GM23338 (cell line): ENCODE data around the gene DNAJC17. TPM values are rescaled to one million over a fixed set of nuclear protein-coding genes. Genes with fewer than 3 reads are reported as not detected.

Experiments used
- ATAC-seq: fragments of 200-7000 bp; cut with Tn5 transposase; 3 replicates; pipeline ENCODE4 v1.9.1; 2020
- DNase-seq: peaks from one replicate; pipeline ENCODE4 v3.0.0-alpha.2; 2015; ENCODE audit warnings: low spot score
- H2AFZ ChIP-seq: fragments of 200-600 bp; sonication (generic); 2 replicates; pipeline ENCODE4 v1.8.0; 2016; ENCODE audit warnings: antibody characterized with exemption, mild to moderate bottlenecking, moderate library complexity
- H3F3A ChIP-seq: fragments of 200-600 bp; sonication (generic); replicated peaks from 2 replicates; pipeline ENCODE4 v1.8.0; 2017; ENCODE audit warnings: antibody characterized with exemption, mixed run types, low read depth
- H3K27ac ChIP-seq: fragments of 200-600 bp; sonication (generic); 2 replicates; pipeline ENCODE4 v1.6.1; 2016; ENCODE audit warnings: low read depth
- H3K27me3 ChIP-seq: fragments of 200-600 bp; sonication (generic); 2 replicates; pipeline ENCODE4 v1.8.0; 2016; ENCODE audit warnings: mild to moderate bottlenecking, mixed run types, moderate library complexity; ENCODE audit not compliant: insufficient read depth
- H3K36me3 ChIP-seq: fragments of 200-600 bp; sonication (generic); 2 replicates; pipeline ENCODE4 v1.8.0; 2016; ENCODE audit warnings: mild to moderate bottlenecking; ENCODE audit not compliant: insufficient read depth
- H3K4me1 ChIP-seq: fragments of 200-600 bp; sonication (generic); 2 replicates; pipeline ENCODE4 v1.8.0; 2016; ENCODE audit warnings: mild to moderate bottlenecking, moderate library complexity; ENCODE audit not compliant: insufficient read depth
- H3K4me2 ChIP-seq: fragments of 200-600 bp; sonication (generic); 2 replicates; pipeline ENCODE4 v1.7.1; 2017; ENCODE audit warnings: mixed run types
- H3K4me3 ChIP-seq: fragments of 200-600 bp; sonication (generic); 2 replicates; pipeline ENCODE4 v1.6.1; 2016; ENCODE audit warnings: mixed run types
- H3K79me2 ChIP-seq: fragments of 200-600 bp; sonication (generic); replicated peaks from 2 replicates; pipeline ENCODE4 v1.8.0; 2017; ENCODE audit warnings: mild to moderate bottlenecking; ENCODE audit not compliant: insufficient read depth
- H3K9me2 ChIP-seq: fragments of 200-600 bp; sonication (generic); 2 replicates; pipeline ENCODE4 v1.8.0; 2017; ENCODE audit not compliant: insufficient read depth
- H4K20me1 ChIP-seq: fragments of 200-600 bp; sonication (generic); replicated peaks from 2 replicates; pipeline ENCODE4 v1.8.0; 2017; ENCODE audit warnings: mild to moderate bottlenecking; ENCODE audit not compliant: insufficient read depth
- H3K27ac Mint-ChIP-seq: 2 replicates; pipeline ENCODE4 v1.8.0; 2020; ENCODE audit warnings: inconsistent platforms, mild to moderate bottlenecking, moderate library complexity, mixed read lengths
- H3K27me3 Mint-ChIP-seq: 3 replicates; pipeline ENCODE4 v1.8.0; 2022; ENCODE audit warnings: low read depth, mild to moderate bottlenecking, moderate library complexity, mixed read lengths, inconsistent platforms; ENCODE audit not compliant: insufficient read depth, poor library complexity
- H3K36me3 Mint-ChIP-seq: 3 replicates; pipeline ENCODE4 v1.8.0; 2021; ENCODE audit warnings: low read depth, mild to moderate bottlenecking, inconsistent platforms, moderate library complexity, mixed read lengths
- H3K4me1 Mint-ChIP-seq: 3 replicates; pipeline ENCODE4 v1.8.0; 2020; ENCODE audit warnings: mild to moderate bottlenecking, inconsistent platforms, mixed read lengths
- H3K4me3 Mint-ChIP-seq: 3 replicates; pipeline ENCODE4 v1.8.0; 2021; ENCODE audit warnings: moderate library complexity, mild to moderate bottlenecking, inconsistent platforms, mixed read lengths
- H3K9me3 Mint-ChIP-seq: 3 replicates; pipeline ENCODE4 v1.8.0; 2020; ENCODE audit warnings: moderate library complexity, mild to moderate bottlenecking, inconsistent platforms, mixed read lengths
- CREB1 ChIP-seq: fragments of 250-450 bp; sonication (Bioruptor Pico); IDR thresholded peaks from 2 replicates; pipeline ENCODE4 v1.5.0; 2020; ENCODE audit warnings: low read depth, mild to moderate bottlenecking, moderate library complexity
- EZH2 ChIP-seq: fragments of 200-600 bp; sonication (generic); IDR thresholded peaks from one replicate; pipeline ENCODE4 v1.8.0; 2017; ENCODE audit warnings: antibody characterized with exemption, mild to moderate bottlenecking, low read depth; ENCODE audit not compliant: unreplicated experiment
- EZH2phosphoT487 ChIP-seq: fragments of 200-600 bp; sonication (generic); IDR thresholded peaks from one replicate; pipeline ENCODE4 v1.8.1; 2018; ENCODE audit warnings: antibody characterized with exemption; ENCODE audit not compliant: unreplicated experiment
- JUNB ChIP-seq: IDR thresholded peaks from one replicate; pipeline ENCODE4 v1.6.1; 2016; ENCODE audit warnings: antibody characterized with exemption; ENCODE audit not compliant: unreplicated experiment
- NANOG ChIP-seq: IDR thresholded peaks from 2 replicates; pipeline ENCODE4 v1.6.1; 2016; ENCODE audit warnings: antibody characterized with exemption, borderline replicate concordance
- POLR2AphosphoS5 ChIP-seq: IDR thresholded peaks from 2 replicates; pipeline ENCODE4 v1.6.1; 2016; ENCODE audit warnings: antibody characterized with exemption, low read depth
- STAT1 ChIP-seq: IDR thresholded peaks from one replicate; pipeline ENCODE4 v1.6.1; 2016; ENCODE audit warnings: antibody characterized with exemption; ENCODE audit not compliant: unreplicated experiment
- ZNF114 ChIP-seq: fragments of 250-450 bp; sonication (Bioruptor Pico); IDR thresholded peaks from 2 replicates; pipeline ENCODE4 v1.5.0; 2020; ENCODE audit warnings: mild to moderate bottlenecking, moderate library complexity
- ZNF331 ChIP-seq: fragments of 250-450 bp; sonication (Bioruptor Pico); IDR thresholded peaks from 2 replicates; pipeline ENCODE4 v1.5.0; 2020; ENCODE audit warnings: low read depth, mild to moderate bottlenecking, moderate library complexity
- polyA plus RNA-seq: library from polyadenylated mRNA; unstranded; fragments of >200 nt; fragmentation: Nextera tagmentation; extraction: Ambion mirVana; gene quantifications from 2 replicates; pipeline ENCODE4 v1.2.1, GENCODE V29; 2016
- total RNA-seq: library from RNA; depleted of rRNA; stranded (reverse); fragments of >200 nt; shearing (Covaris generic); gene quantifications from 2 replicates; pipeline ENCODE4 v1.2.3, GENCODE V29; 2014
- TF ChIP-seq, protein P1 (sequence below): IDR thresholded peaks from 2 replicates; pipeline ENCODE4 v1.6.1; 2016; ENCODE audit warnings: antibody characterized with exemption
- TF ChIP-seq, protein P2 (sequence below), 2 experiments: fragments of 200-600 bp in 1 of 2; sonication (generic) in 1 of 2; conservative IDR thresholded peaks; 2 replicates each; pipeline versions ENCODE4 v1.5.1 to v1.6.1; 2016 to 2017; ENCODE audit warnings: antibody characterized with exemption in 2 of 2, low read depth in 2 of 2, mild to moderate bottlenecking in 2 of 2, moderate library complexity in 1 of 2
- TF ChIP-seq, protein P3 (sequence below): fragments of 250-450 bp; sonication (Bioruptor Pico); IDR thresholded peaks from 2 replicates; pipeline ENCODE4 v1.5.0; 2020; ENCODE audit warnings: mild to moderate bottlenecking, moderate library complexity
- TF ChIP-seq, protein P4 (sequence below): IDR thresholded peaks from one replicate; pipeline ENCODE4 v1.6.1; 2018; ENCODE audit warnings: antibody characterized with exemption; ENCODE audit not compliant: unreplicated experiment

The DNAJC17 gene
- total and polyA plus RNA-seq, 2 experiments from 2014 or later, result 23.0 to 77.6 TPM

GRCh38 chr15:40775007-40775406, 32.3 kb downstream of the DNAJC17 start:
- TF ChIP-seq ZNF331 (CRISPR knock-in tag) (no peak), NANOG (no peak), EZH2 (no peak), CREB1 (CRISPR knock-in tag) (no peak), STAT1 (no peak), EZH2phosphoT487 (no peak), JUNB (no peak), POLR2AphosphoS5 (no peak), ZNF114 (no peak)
- TF ChIP-seq, protein P1, sequence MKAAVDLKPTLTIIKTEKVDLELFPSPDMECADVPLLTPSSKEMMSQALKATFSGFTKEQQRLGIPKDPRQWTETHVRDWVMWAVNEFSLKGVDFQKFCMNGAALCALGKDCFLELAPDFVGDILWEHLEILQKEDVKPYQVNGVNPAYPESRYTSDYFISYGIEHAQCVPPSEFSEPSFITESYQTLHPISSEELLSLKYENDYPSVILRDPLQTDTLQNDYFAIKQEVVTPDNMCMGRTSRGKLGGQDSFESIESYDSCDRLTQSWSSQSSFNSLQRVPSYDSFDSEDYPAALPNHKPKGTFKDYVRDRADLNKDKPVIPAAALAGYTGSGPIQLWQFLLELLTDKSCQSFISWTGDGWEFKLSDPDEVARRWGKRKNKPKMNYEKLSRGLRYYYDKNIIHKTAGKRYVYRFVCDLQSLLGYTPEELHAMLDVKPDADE, result no peak
- TF ChIP-seq, protein P2, sequence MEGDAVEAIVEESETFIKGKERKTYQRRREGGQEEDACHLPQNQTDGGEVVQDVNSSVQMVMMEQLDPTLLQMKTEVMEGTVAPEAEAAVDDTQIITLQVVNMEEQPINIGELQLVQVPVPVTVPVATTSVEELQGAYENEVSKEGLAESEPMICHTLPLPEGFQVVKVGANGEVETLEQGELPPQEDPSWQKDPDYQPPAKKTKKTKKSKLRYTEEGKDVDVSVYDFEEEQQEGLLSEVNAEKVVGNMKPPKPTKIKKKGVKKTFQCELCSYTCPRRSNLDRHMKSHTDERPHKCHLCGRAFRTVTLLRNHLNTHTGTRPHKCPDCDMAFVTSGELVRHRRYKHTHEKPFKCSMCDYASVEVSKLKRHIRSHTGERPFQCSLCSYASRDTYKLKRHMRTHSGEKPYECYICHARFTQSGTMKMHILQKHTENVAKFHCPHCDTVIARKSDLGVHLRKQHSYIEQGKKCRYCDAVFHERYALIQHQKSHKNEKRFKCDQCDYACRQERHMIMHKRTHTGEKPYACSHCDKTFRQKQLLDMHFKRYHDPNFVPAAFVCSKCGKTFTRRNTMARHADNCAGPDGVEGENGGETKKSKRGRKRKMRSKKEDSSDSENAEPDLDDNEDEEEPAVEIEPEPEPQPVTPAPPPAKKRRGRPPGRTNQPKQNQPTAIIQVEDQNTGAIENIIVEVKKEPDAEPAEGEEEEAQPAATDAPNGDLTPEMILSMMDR (conservative IDR thresholded peaks at IDR 0.05; ENCODE audit: low read depth in 2 of 2), result no peak
- TF ChIP-seq, protein P3, sequence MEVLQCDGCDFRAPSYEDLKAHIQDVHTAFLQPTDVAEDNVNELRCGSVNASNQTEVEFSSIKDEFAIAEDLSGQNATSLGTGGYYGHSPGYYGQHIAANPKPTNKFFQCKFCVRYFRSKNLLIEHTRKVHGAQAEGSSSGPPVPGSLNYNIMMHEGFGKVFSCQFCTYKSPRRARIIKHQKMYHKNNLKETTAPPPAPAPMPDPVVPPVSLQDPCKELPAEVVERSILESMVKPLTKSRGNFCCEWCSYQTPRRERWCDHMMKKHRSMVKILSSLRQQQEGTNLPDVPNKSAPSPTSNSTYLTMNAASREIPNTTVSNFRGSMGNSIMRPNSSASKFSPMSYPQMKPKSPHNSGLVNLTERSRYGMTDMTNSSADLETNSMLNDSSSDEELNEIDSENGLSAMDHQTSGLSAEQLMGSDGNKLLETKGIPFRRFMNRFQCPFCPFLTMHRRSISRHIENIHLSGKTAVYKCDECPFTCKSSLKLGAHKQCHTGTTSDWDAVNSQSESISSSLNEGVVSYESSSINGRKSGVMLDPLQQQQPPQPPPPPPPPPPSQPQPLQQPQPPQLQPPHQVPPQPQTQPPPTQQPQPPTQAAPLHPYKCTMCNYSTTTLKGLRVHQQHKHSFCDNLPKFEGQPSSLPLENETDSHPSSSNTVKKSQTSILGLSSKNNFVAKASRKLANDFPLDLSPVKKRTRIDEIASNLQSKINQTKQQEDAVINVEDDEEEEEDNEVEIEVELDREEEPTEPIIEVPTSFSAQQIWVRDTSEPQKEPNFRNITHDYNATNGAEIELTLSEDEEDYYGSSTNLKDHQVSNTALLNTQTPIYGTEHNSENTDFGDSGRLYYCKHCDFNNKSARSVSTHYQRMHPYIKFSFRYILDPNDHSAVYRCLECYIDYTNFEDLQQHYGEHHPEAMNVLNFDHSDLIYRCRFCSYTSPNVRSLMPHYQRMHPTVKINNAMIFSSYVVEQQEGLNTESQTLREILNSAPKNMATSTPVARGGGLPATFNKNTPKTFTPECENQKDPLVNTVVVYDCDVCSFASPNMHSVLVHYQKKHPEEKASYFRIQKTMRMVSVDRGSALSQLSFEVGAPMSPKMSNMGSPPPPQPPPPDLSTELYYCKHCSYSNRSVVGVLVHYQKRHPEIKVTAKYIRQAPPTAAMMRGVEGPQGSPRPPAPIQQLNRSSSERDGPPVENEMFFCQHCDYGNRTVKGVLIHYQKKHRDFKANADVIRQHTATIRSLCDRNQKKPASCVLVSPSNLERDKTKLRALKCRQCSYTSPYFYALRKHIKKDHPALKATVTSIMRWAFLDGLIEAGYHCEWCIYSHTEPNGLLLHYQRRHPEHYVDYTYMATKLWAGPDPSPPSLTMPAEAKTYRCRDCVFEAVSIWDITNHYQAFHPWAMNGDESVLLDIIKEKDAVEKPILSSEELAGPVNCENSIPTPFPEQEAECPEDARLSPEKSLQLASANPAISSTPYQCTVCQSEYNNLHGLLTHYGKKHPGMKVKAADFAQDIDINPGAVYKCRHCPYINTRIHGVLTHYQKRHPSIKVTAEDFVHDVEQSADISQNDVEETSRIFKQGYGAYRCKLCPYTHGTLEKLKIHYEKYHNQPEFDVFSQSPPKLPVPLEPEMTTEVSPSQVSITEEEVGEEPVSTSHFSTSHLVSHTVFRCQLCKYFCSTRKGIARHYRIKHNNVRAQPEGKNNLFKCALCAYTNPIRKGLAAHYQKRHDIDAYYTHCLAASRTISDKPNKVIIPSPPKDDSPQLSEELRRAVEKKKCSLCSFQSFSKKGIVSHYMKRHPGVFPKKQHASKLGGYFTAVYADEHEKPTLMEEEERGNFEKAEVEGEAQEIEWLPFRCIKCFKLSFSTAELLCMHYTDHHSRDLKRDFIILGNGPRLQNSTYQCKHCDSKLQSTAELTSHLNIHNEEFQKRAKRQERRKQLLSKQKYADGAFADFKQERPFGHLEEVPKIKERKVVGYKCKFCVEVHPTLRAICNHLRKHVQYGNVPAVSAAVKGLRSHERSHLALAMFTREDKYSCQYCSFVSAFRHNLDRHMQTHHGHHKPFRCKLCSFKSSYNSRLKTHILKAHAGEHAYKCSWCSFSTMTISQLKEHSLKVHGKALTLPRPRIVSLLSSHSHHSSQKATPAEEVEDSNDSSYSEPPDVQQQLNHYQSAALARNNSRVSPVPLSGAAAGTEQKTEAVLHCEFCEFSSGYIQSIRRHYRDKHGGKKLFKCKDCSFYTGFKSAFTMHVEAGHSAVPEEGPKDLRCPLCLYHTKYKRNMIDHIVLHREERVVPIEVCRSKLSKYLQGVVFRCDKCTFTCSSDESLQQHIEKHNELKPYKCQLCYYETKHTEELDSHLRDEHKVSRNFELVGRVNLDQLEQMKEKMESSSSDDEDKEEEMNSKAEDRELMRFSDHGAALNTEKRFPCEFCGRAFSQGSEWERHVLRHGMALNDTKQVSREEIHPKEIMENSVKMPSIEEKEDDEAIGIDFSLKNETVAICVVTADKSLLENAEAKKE, result no peak
- TF ChIP-seq, protein P4, sequence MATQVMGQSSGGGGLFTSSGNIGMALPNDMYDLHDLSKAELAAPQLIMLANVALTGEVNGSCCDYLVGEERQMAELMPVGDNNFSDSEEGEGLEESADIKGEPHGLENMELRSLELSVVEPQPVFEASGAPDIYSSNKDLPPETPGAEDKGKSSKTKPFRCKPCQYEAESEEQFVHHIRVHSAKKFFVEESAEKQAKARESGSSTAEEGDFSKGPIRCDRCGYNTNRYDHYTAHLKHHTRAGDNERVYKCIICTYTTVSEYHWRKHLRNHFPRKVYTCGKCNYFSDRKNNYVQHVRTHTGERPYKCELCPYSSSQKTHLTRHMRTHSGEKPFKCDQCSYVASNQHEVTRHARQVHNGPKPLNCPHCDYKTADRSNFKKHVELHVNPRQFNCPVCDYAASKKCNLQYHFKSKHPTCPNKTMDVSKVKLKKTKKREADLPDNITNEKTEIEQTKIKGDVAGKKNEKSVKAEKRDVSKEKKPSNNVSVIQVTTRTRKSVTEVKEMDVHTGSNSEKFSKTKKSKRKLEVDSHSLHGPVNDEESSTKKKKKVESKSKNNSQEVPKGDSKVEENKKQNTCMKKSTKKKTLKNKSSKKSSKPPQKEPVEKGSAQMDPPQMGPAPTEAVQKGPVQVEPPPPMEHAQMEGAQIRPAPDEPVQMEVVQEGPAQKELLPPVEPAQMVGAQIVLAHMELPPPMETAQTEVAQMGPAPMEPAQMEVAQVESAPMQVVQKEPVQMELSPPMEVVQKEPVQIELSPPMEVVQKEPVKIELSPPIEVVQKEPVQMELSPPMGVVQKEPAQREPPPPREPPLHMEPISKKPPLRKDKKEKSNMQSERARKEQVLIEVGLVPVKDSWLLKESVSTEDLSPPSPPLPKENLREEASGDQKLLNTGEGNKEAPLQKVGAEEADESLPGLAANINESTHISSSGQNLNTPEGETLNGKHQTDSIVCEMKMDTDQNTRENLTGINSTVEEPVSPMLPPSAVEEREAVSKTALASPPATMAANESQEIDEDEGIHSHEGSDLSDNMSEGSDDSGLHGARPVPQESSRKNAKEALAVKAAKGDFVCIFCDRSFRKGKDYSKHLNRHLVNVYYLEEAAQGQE, result no peak
- Histone ChIP-seq H3K4me2 (no peak overlapping the region), H3K4me3 (no peak overlapping the region), H3K27ac (no peak overlapping the region), H3K27me3 (no peaks in the 10 kb centered on the region), H2AFZ (no peak overlapping the region), H3K4me1 (no peaks in the 10 kb centered on the region), H3K9me2 (no peaks in the 10 kb centered on the region), H3K36me3 (peaks cover 4% of the 10 kb centered on the region), H4K20me1 (no peaks in the 10 kb centered on the region), H3K79me2 (no peaks in the 10 kb centered on the region), H3F3A (no peaks in the 10 kb centered on the region)
- DNase-seq (no peak), ATAC-seq (no peak)
- peaks cover 3% of the 10 kb centered on the region; the same call in 1 of the 3 replicates for H3K4me1 Mint-ChIP-seq
- H3K9me3 Mint-ChIP-seq, result no peaks in the 10 kb centered on the region
- peaks cover 12% of the 10 kb centered on the region for H3K27me3 Mint-ChIP-seq
- H3K4me3 Mint-ChIP-seq, result no peak overlapping the region
- H3K27ac Mint-ChIP-seq, result no peak overlapping the region
- peaks cover 35% of the 10 kb centered on the region for H3K36me3 Mint-ChIP-seq
